Activated CD4-positive, alpha-beta T cell treated with anti-CD3 and anti-CD28 coated beads for 36 hours (primary cell): ENCODE data around the gene ZNF81. TPM values are rescaled to one million over a fixed set of nuclear protein-coding genes. Genes with fewer than 3 reads are reported as not detected.
"Not testable (repeated sequence)": the region's sequence is repeated elsewhere in the genome, so short reads cannot be mapped to it uniquely, and the experiment has no call there.

ENCODE experiments used
- ATAC-seq: fragments of 200-7000 bp; cut with Tn5 transposase; one replicate; pipeline ENCODE4 v1.10.0; 2021; ENCODE audit warnings: mild to moderate bottlenecking, moderate library complexity
- CTCF ChIA-PET: fragments of 350-600 bp; sonication (Branson Sonifier 250); formaldehyde crosslinking; loops from one replicate; lab custom pipeline; 2021; ENCODE audit warnings: antibody characterized with exemption; lab: Charles Lee
- POLR2A ChIA-PET: fragments of 350-600 bp; sonication (Branson Sonifier 250); formaldehyde crosslinking; loops from one replicate; lab custom pipeline; 2021; ENCODE audit warnings: antibody characterized with exemption, inconsistent platforms; lab: Charles Lee
- DNase-seq: peaks from one replicate; pipeline ENCODE4 v3.0.0-alpha.2; 2020
- H3K27ac Mint-ChIP-seq: one replicate; pipeline ENCODE4 v1.8.0; 2021; ENCODE audit warnings: mixed read lengths
- H3K27me3 Mint-ChIP-seq: one replicate; pipeline ENCODE4 v1.8.0; 2021; ENCODE audit warnings: mixed read lengths
- H3K36me3 Mint-ChIP-seq: one replicate; pipeline ENCODE4 v1.8.0; 2021; ENCODE audit warnings: low read depth, mixed read lengths
- H3K4me1 Mint-ChIP-seq: one replicate; pipeline ENCODE4 v1.8.0; 2021; ENCODE audit warnings: mixed read lengths
- H3K4me3 Mint-ChIP-seq: one replicate; pipeline ENCODE4 v1.8.0; 2021; ENCODE audit warnings: mild to moderate bottlenecking, moderate library complexity, mixed read lengths
- H3K9me3 Mint-ChIP-seq: one replicate; pipeline ENCODE4 v1.8.0; 2021; ENCODE audit warnings: low read depth, mixed read lengths
- intact Hi-C, 2 experiments: fragments of 100-400 bp; cut with DNase I in 1 of 2; cut with micrococcal nuclease in 1 of 2; formaldehyde crosslinking; loops; one replicate each; pipeline versions ENCODE4 v1.14.2 to v1.15.1; 2022 to 2024; cut with DNase I, micrococcal nuclease
- total RNA-seq, 2 experiments: library from RNA; stranded (reverse); gene quantifications; one replicate each; pipeline ENCODE4 v1.2.3, GENCODE V29; 2021

The ZNF81 gene
- total RNA-seq, 2 experiments from 2014 or later: 5.3 to 6.4 TPM

DNA sequence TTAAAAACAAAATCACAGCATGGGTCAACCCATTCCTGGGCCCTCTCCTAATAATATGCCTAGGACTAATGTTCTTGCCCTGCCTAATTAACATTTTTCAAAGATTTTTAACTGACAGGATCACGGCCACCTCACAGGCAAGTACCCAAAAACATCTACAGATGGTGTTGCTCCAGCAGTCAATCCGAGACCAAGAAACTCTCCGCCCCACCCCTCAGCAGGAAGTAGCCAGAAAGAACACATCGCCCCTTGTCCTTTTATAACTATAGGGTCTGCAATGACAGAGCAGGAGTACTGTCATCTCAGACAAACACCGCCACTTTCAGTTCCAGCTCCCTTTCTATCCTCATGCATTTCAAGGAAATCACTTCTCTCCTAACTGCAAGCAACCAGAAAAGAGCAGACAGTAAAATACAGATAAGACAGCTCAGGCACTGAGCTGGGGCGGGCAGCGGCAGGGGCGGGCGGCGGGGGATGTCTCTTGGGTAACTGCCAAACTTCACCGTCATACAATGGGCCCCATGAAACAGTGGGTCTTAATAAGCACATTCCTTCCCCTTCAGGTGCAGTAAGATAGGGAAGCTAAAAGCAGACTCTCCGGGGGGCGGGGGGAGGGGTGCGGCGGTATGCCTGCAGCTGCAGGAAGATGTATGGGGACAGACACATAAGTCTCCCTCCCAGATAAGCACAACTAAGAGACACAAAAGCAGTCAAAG is 99.7 kb downstream of the ZNF81 start:
- H3K27ac Mint-ChIP-seq: peak overlapping the region; percentile 18
- POLR2A ChIA-PET: no interaction called here

DNA sequence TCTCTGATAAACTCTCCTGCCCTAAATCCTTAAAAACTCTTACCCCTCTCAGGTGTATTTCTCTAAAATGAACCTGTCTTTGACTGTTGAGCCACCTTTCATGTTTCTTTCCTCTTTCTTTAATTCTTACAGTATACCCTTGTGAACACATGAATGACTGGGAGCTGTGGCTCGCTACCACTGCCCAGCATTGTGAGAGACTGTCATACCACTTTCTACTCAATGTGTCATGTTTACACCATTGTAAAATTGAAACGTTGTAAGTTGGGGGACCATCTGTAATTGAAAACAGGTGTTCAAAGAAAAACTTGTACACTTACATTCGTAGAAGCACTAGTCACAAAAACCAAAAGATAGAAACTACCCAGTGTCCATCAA is 100.2 kb downstream of the ZNF81 start:
- POLR2A ChIA-PET: no interaction called here

More for the DNA sequence above, 99.7 kb downstream of the ZNF81 start:
- Mint-ChIP-seq H3K4me3 (peak overlapping the region; percentile 51), H3K36me3 (no peaks in the 10 kb centered on the region), H3K27me3 (no peaks in the 10 kb centered on the region), H3K9me3 (no peaks in the 10 kb centered on the region), H3K4me1 (peaks cover 8% of the 10 kb centered on the region)
- intact Hi-C loops: loop anchor here in 1 of 2 experiments (5.0 kb wide), 1 partner anchor 86 kb away; no protein-coding TSS in a partner anchor
- ATAC-seq (peak; percentile 80), DNase-seq (peak; percentile 44)
- CTCF ChIA-PET: interaction anchor here (1.0 kb wide), 1 partner anchor 94 kb away, joined by 3 read pairs; no protein-coding TSS in a partner anchor

DNA sequence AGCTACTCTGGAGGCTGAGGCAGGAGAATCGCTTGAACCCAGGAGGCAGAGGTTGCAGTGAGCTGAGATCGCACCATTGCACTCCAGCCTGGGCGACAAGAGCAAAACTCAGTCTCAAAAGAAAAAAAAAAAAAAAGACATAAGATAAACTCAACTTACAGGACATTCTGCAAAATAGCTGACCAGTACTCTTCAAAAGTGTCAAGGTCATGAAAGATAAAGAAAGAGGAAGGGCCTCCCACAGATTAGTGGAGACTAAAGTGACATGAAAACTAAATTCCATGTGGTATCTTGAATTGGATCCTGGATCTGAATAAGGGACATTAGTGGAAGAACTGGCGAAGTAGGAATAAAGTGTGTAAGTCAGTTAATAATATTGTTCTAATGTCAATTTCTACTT is 103.7 kb downstream of the ZNF81 start:
- no peak overlapping the region for H3K27ac Mint-ChIP-seq
- no peaks in the 10 kb centered on the region for H3K27me3 Mint-ChIP-seq
- intact Hi-C loops: no loop called here
- no peaks in the 10 kb centered on the region for H3K9me3 Mint-ChIP-seq
- ChIA-PET CTCF (no interaction called here), POLR2A (no interaction called here)
- H3K4me3 Mint-ChIP-seq: no peak overlapping the region
- ATAC-seq (no peak), DNase-seq (no peak)
- H3K4me1 Mint-ChIP-seq: peaks cover 8% of the 10 kb centered on the region
- no peaks in the 10 kb centered on the region for H3K36me3 Mint-ChIP-seq

More for the DNA sequence above, 100.2 kb downstream of the ZNF81 start:
- Mint-ChIP-seq H3K36me3 (no peaks in the 10 kb centered on the region), H3K4me1 (peaks cover 8% of the 10 kb centered on the region), H3K27me3 (no peaks in the 10 kb centered on the region), H3K27ac (peak overlapping the region; percentile 18), H3K4me3 (peak overlapping the region; percentile 51), H3K9me3 (no peaks in the 10 kb centered on the region)
- DNase-seq (peak; percentile 6), ATAC-seq (no peak)
- intact Hi-C loops: loop anchor here in 1 of 2 experiments (5.0 kb wide), 1 partner anchor 85 kb away; no protein-coding TSS in a partner anchor
- CTCF ChIA-PET: no interaction called here

DNA sequence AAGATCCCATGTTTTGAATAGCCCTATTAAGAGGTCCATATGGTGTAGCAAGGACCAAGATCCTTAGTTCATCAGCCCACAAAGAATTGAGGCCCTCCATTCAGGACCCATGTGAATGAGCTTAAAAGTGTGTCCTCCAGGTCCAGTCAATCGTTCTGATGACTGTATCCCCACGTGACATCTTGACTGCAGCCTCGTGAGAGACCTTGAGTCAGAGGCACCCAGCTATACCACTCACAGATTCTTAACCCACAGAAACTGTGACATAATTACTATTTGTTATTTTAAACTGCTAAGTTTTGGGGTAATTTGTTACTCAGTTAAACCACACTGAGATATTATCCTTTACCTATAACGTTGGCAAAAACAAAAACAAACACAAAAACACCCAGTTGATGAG is 104.7 kb downstream of the ZNF81 start:
- H3K4me3 Mint-ChIP-seq: no peak overlapping the region
- H3K9me3 Mint-ChIP-seq: no peaks in the 10 kb centered on the region
- ATAC-seq (no peak), DNase-seq (no peak)
- intact Hi-C loops: no loop called here
- ChIA-PET CTCF (no interaction called here), POLR2A (interaction anchor here (0.6 kb wide), 1 partner anchor 383 kb away, joined by 3 read pairs; no protein-coding TSS in a partner anchor)
- no peaks in the 10 kb centered on the region for H3K27me3 Mint-ChIP-seq
- peaks cover 4% of the 10 kb centered on the region for H3K4me1 Mint-ChIP-seq
- H3K27ac Mint-ChIP-seq: no peak overlapping the region
- no peaks in the 10 kb centered on the region for H3K36me3 Mint-ChIP-seq

DNA sequence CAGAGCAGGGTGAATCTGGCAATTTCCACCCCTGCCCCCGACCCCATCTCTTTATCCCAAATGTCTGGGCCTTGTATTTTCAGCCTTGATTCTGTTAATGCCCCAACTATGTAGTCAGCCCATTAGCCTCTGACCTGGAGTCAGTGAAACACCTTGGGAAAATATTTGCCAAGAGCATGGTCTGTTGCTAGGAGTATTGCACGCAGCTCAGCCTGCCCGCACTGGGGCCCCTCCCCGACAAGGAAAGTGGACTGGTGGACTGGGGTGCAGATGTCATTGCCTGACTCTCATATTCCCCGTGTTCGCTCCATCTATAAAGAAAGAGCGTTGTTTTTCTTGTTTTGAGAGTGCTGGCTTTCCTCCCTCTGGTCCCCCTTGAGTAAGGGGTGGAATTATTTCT is 118.6 kb downstream of the ZNF81 start:
- DNase-seq, H3K9me3 Mint-ChIP-seq, H3K27me3 Mint-ChIP-seq, H3K36me3 Mint-ChIP-seq, H3K4me3 Mint-ChIP-seq, ATAC-seq, CTCF ChIA-PET, H3K27ac Mint-ChIP-seq, POLR2A ChIA-PET, H3K4me1 Mint-ChIP-seq: not testable (repeated sequence)
- intact Hi-C loops: loop anchor here in 1 of 2 experiments (5.0 kb wide), 1 partner anchor 123 kb away; no protein-coding TSS in a partner anchor

DNA sequence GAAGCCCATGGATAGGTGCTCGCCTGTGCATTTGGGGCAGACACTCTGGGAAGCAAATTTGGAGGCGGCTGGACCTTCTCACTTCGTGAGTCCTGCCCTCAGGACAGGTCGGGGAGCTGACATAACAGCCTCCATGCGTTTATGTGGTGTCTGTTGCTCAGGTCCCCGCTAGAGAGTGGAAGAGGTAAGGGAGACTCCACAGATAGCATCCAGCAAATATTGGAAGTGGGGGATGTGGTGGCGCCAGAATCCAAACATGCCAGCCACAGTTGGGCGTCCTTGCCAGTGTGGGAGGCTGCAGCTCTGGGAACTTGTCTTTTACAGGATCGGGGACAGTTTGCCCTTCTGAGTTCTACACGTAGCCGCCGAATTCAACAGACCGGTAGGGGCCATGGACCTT is 119.3 kb downstream of the ZNF81 start:
- intact Hi-C loops: loop anchor here in 1 of 2 experiments (5.0 kb wide), 1 partner anchor 124 kb away; no protein-coding TSS in a partner anchor
- H3K4me1 Mint-ChIP-seq: no peaks in the 10 kb centered on the region
- ChIA-PET CTCF (interaction anchor here (0.9 kb wide), 1 partner anchor 14 kb away, joined by 5 read pairs; no protein-coding TSS in a partner anchor), POLR2A (no interaction called here)
- no peak for DNase-seq
- H3K9me3 Mint-ChIP-seq: no peaks in the 10 kb centered on the region
- no peaks in the 10 kb centered on the region for H3K27me3 Mint-ChIP-seq
- H3K27ac Mint-ChIP-seq: no peak overlapping the region
- no peak overlapping the region for H3K4me3 Mint-ChIP-seq
- H3K36me3 Mint-ChIP-seq: no peaks in the 10 kb centered on the region
- ATAC-seq: no peak

DNA sequence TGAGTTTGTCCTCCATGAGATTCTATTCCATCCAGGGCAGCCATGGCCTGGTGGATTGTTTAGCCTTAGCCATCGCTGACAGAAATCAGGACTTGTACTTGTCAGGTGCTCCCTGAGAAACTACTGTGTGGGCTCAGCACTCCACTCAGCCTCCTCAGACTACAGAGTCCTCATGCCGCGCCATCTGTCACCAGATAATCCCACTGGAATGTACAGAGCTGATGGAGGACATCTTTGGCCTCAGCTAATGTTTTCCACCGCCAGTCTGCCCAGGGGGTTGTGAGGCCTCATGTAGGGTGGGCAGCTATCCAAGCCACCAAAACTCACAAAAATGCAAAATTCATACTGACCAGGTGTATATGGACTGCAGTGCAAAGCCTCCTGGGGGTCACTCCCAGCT is 121.5 kb downstream of the ZNF81 start:
- H3K4me3 Mint-ChIP-seq: not testable (repeated sequence)

DNA sequence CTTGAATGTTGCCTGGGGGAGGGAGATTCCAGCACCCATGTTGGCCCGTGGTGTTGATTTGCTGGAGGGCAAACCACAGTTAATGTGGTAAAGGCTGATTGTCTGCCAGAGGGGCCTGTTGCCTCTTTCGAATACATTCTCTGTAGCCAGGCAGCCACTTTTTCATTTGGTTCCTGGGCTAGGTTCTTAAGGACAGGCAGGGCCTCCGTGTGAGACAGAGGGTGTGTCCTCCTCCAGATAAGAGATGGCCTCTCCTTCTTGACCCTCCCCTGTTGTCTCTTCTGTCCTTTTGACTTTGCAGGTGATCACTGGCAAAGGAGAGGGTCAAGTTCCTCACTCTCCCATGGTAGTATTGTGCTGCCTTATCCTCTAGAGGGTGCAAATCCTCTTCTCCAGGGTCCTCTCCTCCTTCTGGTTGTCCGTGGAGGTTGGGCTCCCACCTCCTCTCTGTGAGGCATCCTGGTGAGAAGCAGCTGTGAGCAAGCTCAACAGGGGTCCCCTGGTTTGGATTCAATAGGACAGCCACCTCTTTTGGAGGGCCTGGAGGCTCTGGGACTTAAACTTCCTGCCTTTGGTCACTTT is 122.2 kb downstream of the ZNF81 start:
- ChIA-PET POLR2A (no interaction called here), CTCF (interaction anchor here (0.6 to 1.6 kb wide), 6 partner anchors 67 to 445 kb away, joined by 3 to 4 read pairs (median 3); no protein-coding TSS in a partner anchor)
- H3K27me3 Mint-ChIP-seq: no peaks in the 10 kb centered on the region
- no peaks in the 10 kb centered on the region for H3K9me3 Mint-ChIP-seq
- intact Hi-C loops: loop anchor here (1.0 to 5.0 kb wide), 2 partner anchors 67 to 127 kb away; no protein-coding TSS in a partner anchor
- DNase-seq: peak; percentile 29
- ATAC-seq: peak; percentile 78
- H3K4me3 Mint-ChIP-seq: no peak overlapping the region
- no peaks in the 10 kb centered on the region for H3K4me1 Mint-ChIP-seq
- no peak overlapping the region for H3K27ac Mint-ChIP-seq
- H3K36me3 Mint-ChIP-seq: no peaks in the 10 kb centered on the region

More for the DNA sequence above, 121.5 kb downstream of the ZNF81 start:
- H3K4me1 Mint-ChIP-seq, H3K36me3 Mint-ChIP-seq, H3K9me3 Mint-ChIP-seq, DNase-seq, POLR2A ChIA-PET, ATAC-seq, H3K27ac Mint-ChIP-seq, H3K27me3 Mint-ChIP-seq: not testable (repeated sequence)
- intact Hi-C loops: loop anchor here in 1 of 2 experiments (5.0 kb wide), 1 partner anchor 126 kb away; no protein-coding TSS in a partner anchor
- CTCF ChIA-PET: interaction anchor here (0.5 to 1.6 kb wide), 2 partner anchors 114 to 125 kb away, joined by 3 to 4 read pairs; no protein-coding TSS in a partner anchor

DNA sequence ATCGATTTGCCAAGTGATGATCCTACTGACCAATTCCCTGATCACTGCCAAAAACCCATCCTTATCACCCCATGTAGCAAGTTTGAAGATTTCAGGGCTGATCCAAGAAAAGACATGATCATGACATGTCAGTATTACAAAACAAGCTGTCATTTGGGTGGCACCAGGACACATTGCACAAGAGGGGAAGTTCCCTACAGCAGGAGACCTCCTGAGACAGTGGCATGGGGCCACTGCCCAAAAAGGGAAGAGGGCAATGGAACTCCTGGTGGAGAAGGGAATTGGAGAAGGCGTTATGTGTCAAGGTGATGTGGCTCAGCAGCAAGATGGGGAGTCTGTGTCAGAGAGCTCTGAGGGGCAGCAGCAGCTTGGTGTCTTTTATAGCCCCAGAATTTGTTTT is 123.7 kb downstream of the ZNF81 start:
- Mint-ChIP-seq H3K4me1 (no peaks in the 10 kb centered on the region), H3K36me3 (no peaks in the 10 kb centered on the region), H3K27ac (no peak overlapping the region), H3K4me3 (no peak overlapping the region), H3K9me3 (no peaks in the 10 kb centered on the region), H3K27me3 (no peaks in the 10 kb centered on the region)
- DNase-seq (no peak), ATAC-seq (no peak)
- ChIA-PET POLR2A (no interaction called here), CTCF (interaction anchor here (0.6 kb wide), 1 partner anchor 69 kb away, joined by 3 read pairs; no protein-coding TSS in a partner anchor)
- intact Hi-C loops: no loop called here

DNA sequence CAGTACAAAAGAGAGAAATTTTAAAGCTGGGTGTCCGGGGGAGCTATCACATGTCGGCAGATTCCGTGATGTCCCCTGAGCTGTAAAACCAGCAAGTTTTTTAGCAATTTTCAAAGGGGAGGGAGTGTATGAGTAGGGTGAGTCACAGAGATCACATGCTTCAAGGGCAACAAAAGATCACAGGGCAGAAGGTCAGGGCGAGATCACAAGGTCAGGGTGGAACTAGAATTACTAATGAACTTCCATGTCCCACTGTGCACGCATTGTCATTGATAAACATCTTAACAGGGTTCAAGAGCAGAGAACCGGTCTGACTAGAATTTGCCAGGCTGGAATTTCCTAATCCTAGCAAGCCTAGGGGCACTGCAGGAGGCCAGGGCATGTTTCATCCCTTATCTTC is 125.1 kb downstream of the ZNF81 start:
- DNase-seq, intact Hi-C loops, H3K4me1 Mint-ChIP-seq, H3K4me3 Mint-ChIP-seq, POLR2A ChIA-PET, CTCF ChIA-PET, H3K36me3 Mint-ChIP-seq, ATAC-seq, H3K9me3 Mint-ChIP-seq, H3K27me3 Mint-ChIP-seq, H3K27ac Mint-ChIP-seq: not testable (repeated sequence)

DNA sequence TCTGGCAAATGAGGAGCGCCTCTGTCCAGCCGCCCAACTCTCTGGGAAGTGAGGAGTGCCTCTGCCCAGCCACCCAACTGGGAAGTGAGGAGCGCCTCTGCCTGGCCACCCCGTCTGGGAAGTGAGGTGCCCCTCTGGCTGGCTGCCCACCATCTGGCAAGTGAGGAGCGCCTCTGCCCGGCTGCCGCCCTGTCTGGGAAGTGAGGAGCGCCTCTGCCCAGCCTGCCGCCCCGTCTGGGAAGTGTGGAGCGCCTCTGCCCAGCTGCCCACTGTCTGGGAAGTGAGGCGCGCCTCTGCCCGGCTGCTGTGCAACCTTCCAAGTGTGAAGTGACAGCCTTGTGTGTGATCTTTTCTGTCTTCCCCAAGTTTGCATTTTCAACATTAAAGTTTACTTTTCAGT is 128.8 kb downstream of the ZNF81 start:
- POLR2A ChIA-PET, DNase-seq, H3K9me3 Mint-ChIP-seq, CTCF ChIA-PET, H3K27me3 Mint-ChIP-seq, H3K27ac Mint-ChIP-seq, intact Hi-C loops, H3K4me1 Mint-ChIP-seq, H3K4me3 Mint-ChIP-seq, ATAC-seq, H3K36me3 Mint-ChIP-seq: not testable (repeated sequence)
